Hypothalamus (tissue), 51 donors: Measurements from ENCODE around the gene CDC42EP5.
A peak's percentile ranks its signal among the peaks of the same experiment; 100 is the strongest.
"Not testable (repeated sequence)": the region's sequence is repeated elsewhere in the genome, so short reads cannot be mapped to it uniquely, and the experiment has no call there.

ENCODE experiments used
- DNase-seq, 51 donors: peaks; one replicate each; lab custom pipeline; 2025; lab: John Stamatoyannopoulos, UW

CDC42EP5 gene

DNA sequence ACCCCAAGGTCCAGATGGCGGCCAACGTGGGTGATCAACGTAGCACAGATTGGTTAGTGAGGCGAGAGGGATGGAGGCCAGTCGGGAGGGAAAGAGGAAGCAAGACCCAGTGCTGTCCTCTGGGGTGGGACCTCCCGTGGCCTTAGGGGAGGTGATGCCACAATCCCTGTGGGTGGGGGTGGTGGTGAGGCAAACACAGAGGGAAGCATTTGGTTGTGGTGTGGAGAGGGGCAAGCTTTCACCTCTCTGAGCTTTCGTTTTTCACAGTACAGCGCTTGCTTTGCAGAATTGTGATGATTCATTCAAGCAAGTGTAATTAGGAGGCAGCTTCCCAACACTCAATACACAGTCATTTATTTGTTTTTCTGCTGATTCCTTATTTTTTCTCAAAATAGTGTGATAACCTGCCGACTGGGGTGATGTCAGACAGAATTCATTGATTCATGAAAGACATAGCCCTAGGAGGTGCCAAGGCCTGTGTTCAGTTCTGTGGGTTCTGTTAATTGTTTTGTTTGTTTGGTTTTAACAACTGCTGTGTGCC, 21.7 kb downstream of the CDC42EP5 start:
- DNase-seq: no peak

DNA sequence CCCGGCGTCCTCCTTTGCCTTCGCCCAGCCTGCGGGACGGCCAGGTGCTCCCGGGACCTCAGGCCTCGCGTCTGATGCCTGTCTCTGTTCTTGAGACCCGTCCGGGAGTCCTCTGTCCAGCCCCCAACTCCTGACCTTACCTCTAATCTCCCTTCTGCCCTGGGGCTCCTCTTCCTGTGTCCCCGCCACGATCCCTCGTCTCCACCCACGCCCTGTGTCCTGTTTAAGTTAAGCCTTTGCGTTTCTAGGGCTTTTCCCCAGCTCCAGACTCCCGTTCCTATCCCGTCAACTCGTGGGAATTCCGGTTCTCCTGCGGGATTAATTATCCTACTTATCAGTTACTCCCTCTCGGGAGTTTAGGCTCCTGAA, 23.4 kb downstream of the CDC42EP5 start:
- no peak for DNase-seq

DNA sequence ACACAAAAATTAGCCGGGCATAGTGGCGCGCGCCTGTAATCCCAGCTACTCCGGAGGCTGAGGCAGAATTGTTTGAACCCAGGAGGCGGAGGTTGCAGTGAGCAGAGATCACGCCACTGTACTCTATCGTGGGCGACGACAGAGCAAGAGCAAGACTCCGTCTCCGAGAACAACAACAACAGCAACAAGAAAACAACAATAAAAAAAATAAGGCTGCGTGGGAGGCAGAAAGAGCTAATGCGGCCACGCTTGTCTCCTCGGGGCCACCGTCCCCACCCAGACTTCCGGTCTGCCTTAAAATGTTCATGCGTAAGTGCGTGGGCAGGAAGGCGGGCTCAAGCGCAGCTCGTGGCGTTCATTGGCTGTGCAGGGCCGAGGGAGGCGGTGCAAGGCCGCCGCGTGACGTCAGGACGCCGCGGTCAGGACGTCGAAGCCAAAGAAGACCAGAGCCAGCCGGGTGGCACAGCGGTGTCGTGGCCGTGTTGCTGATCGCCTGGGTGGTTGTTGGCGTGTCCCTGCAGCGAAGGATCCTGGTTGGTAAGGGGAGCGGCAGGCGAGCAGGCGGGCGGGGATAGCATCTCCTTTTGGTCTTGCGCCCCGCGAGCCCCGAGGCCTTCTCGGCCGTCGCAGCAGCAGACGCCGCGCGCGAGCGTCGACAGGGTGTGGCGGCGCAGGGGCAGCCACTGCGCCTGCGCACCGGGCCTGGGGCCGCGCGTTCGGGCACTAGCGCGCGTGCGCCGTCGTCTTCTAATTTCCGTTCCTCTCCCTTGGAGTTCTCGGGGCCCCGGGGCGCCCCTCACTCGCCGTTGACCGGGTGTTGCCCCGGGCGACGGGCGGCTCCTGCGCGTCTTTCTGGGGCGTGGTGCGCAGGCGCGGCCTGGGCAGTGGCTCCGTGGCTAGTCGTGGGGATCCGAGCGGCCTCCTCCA, 24.1 kb downstream of the CDC42EP5 start, which contains the start of gene LENG8:
Gene LENG8, plus strand, starts transcription at position 426 of the 927 bp plus-strand sequence. CDS start 2,146 bp downstream, outside the sequence.
- peak; percentile 81 to 99 (median 97) for DNase-seq

- peak in 25 of 51 donors; percentile 25 to 73 (median 45) for DNase-seq
Measured at GRCh38 chr19:54448040-54448773, 24.9 kb downstream of the CDC42EP5 start.

GRCh38 chr19:54446349-54446748, 26.7 kb downstream of the CDC42EP5 start:
- DNase-seq: not testable (repeated sequence)

- no peak for DNase-seq
Measured at GRCh38 chr19:54444737-54445136, 28.4 kb downstream of the CDC42EP5 start.

GRCh38 chr19:54440641-54441040, 32.5 kb downstream of the CDC42EP5 start:
- DNase-seq: no peak

DNA sequence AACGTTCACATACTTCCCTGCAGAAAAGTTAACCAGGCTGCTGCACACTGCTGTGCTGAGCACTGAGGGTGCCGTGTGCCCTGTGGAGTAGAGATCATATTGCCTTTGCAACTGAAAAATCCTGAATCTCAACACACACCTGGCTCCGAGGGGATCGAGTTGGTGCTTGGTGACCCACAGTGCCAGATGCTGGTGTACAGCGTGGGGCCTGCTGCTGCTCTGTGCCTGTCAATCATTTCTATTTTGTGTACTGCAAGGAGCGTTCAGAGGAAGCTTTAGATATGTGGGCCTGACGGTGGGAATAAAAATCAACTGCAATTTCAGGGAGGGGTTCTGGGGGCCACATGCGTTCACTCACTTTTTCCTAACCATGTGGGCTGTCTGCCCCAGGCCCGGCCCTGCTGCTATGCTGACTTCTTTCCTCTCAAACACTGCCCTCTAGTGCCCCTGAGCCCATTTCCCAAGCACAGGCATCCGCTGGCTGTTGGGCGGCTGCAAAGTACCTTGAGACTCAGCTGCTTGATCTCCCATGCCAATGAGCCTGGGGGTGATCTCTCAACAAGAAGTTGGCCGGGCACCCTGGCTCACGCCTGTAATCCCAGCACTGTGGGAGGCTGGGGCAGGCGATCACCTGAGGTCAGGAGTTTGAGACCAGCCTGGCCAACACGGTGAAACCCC, 33.8 kb downstream of the CDC42EP5 start:
- peak in 41 of 51 donors; percentile 12 to 82 (median 59) for DNase-seq

DNA sequence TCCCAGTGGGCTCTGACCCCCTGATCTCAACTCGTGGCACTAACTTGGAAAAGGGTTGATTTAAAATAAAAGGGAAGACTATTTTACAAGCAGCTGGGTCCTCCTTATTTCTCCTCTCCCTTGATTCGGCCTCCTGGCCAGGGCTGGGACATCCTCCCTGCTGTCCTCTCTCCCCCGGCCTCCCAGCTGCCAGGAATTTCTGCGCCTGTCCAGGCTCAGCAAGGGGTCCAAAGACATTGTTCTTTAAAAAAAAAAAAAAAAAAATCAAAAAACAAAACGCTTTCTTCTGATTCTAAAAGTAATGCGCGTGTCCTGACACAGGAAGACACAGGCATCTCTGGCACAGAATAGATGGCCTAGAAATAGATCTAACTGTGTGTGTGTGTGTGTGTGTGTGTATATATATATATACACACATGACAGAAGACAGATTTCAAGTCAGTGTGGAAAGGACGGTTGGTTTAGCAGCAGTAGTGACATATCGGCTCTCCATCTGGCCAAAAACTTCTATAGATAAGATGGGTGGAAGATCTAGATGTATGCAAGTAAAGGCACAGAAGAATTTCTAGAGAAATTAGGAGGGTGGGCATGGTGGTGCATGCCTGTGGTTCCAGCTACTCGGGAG, 36.4 kb downstream of the CDC42EP5 start:
- DNase-seq: no peak

DNA sequence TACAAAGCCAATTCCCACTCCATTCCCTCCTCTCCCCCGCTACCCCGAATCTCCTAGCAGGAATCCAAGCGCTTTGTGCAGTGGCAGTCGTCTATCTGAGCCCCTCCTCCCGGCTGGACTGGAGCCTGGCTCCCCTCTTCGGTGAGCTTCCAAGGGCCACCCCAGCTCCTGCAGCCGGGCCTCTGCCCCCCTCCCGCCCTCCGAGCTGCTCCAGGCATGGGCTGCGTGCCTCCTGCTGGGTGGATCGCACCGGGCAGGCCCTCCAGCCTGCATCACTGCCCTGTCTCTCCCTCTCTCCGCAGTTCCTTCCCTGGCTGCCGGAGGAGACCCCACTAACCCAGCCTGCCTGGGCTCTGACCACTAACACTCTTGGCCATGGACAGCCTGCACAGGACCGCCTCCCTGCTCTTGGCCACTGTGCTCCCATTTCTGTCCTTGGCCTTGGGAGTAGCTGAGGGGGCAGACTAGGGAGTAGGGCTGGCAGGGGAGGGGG, 37.0 kb downstream of the CDC42EP5 start:
- DNase-seq: peak in 24 of 51 donors; percentile 20 to 62 (median 48)

DNA sequence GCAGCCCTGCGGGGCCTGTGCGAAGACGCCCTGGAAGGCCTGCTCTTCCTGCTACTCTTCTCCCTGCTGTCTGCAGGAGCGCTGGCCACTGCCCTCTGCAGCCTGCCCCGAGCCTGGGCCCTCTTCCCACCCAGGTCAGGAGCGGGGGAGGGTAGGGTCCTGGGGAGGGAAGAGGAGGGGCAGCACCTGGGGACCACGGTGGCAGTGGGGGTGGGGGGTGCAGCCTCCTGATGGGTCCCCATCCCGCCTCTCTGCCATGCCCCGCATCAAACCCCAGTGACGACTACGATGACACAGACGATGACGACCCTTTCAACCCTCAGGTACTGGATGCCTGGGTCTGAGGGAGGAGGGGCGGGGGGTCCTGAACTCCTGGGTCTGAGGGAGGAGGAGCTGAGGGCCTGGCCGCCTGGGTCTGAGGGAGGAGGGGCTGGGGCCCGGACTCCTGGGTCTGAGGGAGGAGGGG, 37.5 kb downstream of the CDC42EP5 start:
- peak in 10 of 51 donors; percentile 17 to 60 (median 37) for DNase-seq

GRCh38 chr19:54434873-54435214, 38.3 kb downstream of the CDC42EP5 start:
- peak in 14 of 51 donors; percentile 26 to 63 (median 41) for DNase-seq

DNA sequence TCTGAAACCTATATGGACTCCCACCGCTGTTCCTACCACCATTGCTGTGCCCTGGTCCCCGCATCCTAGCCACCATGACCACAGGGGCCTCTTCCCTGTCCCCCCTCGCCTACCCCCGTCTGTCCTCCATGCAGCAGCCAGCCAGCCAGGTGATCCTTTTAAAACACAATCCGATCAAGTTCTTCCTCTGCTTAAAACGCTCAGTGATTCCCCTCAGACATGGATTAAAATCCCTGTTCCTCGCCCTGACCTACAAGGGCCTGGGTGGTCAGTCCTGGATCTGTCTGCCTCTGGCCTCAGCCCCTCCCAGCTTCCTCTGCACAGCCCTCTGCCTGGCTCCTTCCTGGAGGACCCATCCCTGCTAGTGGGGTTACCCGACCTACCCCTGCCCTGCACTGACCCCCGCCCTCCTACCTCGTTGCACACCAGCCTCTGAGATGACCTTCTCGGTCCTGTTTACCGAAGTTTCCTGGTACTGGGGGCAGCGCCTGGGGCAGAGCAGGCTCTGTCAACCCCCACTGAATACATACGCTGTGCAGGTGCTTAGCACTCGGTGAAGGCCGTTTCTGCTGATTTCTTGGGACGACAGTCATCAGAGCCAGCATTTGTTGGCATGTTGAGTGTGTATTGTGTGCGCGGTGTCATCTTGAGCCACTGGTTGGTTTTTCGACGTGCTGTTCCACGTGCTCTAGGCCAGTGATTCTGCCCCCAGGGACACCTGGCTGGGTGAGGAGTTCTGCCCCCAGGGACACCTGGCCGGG, 38.8 kb downstream of the CDC42EP5 start:
- peak in 15 of 51 donors; percentile 13 to 57 (median 34) for DNase-seq

DNA sequence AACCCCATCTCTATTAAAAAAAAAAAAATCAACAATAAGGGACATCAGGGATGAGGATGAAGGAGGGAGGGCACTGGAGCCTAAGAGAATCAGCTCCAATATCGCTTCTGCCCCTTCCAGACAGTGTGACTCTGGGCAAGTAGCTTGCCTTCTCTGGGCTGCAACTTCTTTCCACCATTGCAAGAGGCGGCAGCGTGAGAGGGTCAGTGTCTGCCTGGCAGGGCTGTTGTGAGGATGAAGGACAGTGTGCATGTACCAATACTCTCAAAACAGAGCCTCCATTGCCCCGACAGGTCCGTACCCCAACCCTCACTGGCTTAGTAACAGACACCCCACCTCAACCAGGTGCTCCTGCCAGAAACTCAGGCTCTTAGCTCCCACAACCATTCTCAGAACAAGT, 39.4 kb downstream of the CDC42EP5 start:
- DNase-seq: no peak

- DNase-seq: no peak
Measured at GRCh38 chr19:54432144-54432738, 40.9 kb downstream of the CDC42EP5 start.

DNA sequence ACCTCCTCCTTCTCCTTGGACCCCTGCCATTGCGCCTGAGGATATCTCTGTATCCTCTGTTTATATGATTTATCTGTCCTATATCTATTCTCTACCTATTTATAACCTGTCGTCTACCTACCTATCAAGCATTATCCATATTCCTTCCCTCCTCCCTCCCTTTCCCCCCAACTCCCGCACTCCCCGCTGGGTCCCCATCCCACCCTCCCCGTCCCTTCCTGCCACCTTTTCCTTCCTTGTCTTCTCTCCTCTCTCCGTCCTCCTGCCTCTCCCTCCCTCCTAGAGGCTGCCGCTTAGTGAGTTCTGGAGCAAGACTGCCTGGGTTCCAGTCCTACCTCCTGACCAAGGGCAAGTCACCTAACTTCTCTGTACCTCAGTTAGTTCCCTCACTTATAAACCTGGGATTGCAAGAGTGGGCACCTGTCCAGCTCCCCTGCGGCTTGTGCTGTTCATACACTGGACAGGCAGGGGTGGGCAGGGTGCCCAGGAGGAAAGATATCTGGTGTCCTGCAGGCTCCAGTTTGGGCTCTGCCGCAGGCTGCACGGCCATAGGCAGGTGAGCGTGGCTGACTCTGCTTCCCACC, 41.7 kb downstream of the CDC42EP5 start:
- peak in 8 of 51 donors; percentile 14 to 37 (median 22) for DNase-seq

DNA sequence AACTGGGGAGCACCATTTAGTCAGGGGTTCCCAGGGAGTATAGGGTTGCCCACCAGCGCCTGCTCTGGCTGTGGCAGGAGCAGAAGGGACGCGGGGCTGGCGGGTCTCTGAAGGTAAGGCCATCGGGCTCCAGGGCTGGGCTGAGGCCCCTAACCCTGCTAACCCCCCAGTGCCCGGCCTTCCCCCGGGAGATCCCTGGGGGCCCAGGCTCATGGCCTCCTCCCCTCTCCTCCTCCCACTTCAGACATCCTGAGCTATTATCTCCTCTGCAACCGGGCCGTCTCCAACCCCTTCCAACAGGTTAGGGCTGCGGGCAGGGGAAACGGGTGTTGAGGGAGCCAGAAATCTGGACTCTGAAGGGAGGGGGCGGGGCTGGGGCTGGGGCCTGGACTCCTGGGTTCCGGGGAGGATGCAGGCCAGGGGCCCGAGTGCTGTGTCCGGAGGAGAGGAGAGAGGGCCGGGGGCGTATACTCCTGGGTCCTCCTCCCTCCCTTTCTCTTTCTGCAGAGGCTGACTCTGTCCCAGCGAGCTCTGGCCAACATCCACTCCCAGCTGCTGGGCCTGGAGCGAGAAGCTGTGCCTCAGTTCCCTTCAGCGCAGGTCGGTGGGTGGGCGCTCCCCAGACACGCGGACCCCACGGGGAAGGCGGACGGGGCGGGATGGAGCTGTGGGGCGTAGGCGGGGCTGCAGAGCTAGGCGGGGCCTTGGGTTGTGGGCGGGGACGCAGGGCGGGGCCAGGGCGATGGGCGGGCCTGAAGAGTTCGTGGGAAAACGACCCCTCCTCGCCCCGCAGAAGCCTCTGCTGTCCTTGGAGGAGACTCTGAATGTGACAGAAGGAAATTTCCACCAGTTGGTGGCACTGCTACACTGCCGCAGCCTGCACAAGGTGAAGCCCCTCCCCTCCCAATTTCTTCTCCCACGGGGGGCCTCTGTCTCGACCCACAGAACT, 42.5 kb downstream of the CDC42EP5 start:
- peak in 41 of 51 donors; percentile 22 to 83 (median 64) for DNase-seq
